ENCODE measurements around the gene CHST2.
"Not testable (repeated sequence)": the region's sequence is repeated elsewhere in the genome, so short reads cannot be mapped to it uniquely, and the experiment has no call there.

DNA sequence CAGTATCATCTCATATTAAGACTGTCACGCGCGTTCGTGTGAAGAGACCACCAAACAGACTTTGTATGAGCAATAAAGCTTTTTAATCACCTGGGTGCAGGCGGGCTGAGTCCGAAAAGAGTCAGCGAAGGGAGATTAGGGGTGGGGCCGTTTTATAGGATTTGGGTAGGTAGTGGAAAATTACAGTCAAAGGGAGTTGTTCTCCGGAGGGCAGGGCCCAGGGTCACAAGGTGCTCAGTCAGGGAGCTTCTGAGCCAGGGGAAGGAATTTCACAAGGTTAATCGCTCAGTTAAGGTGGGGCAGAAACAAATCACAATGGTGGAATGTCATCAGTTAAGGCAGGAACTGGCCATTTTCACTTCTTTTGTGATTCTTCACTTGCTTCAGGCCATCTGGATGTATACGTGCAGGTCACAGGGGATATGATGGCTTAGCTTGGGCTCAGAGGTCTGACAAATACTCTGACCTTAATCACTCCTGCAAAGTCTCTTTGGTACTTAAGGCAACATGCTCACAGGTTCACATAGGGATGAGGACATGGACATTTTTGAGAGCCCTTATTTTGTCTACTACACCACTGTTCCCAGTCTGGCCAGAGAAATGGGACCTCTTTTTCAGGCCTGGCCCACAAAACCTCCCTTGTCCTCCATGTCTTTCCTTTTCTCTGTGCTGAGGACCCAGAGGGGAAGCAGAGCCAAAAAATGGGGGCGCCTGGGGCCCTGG is 47.1 kb upstream of the CHST2 start:
- TF ChIP-seq, protein P1, sequence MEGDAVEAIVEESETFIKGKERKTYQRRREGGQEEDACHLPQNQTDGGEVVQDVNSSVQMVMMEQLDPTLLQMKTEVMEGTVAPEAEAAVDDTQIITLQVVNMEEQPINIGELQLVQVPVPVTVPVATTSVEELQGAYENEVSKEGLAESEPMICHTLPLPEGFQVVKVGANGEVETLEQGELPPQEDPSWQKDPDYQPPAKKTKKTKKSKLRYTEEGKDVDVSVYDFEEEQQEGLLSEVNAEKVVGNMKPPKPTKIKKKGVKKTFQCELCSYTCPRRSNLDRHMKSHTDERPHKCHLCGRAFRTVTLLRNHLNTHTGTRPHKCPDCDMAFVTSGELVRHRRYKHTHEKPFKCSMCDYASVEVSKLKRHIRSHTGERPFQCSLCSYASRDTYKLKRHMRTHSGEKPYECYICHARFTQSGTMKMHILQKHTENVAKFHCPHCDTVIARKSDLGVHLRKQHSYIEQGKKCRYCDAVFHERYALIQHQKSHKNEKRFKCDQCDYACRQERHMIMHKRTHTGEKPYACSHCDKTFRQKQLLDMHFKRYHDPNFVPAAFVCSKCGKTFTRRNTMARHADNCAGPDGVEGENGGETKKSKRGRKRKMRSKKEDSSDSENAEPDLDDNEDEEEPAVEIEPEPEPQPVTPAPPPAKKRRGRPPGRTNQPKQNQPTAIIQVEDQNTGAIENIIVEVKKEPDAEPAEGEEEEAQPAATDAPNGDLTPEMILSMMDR (IDR thresholded peaks at IDR 0.05) = not testable (repeated sequence)
- TF ChIP-seq POLR2AphosphoS5, EP300, POLR2A (IDR thresholded peaks at IDR 0.05): not testable (repeated sequence)
